GM06990 (cell line): ENCODE data around the gene LMF2.

Experiments
- DNase-seq: peaks from one replicate; pipeline ENCODE4 v3.0.0-alpha.2; 2011; ENCODE audit not compliant: insufficient read length; ENCODE audit errors: extremely low read depth
- H3K27me3 ChIP-seq: replicated peaks from 2 replicates; pipeline ENCODE4 v1.6.0; 2011; ENCODE audit warnings: low read length; ENCODE audit not compliant: control insufficient read depth, insufficient read depth
- H3K36me3 ChIP-seq: 2 replicates; pipeline ENCODE4 v1.5.1; 2011; ENCODE audit warnings: low read length; ENCODE audit not compliant: control insufficient read depth, insufficient read depth
- H3K4me3 ChIP-seq: replicated peaks from 2 replicates; pipeline ENCODE4 v1.5.1; 2011; ENCODE audit warnings: low read depth, mild to moderate bottlenecking, control low read depth, low read length
- TF ChIP-seq, protein P1 (sequence below): IDR thresholded peaks from 2 replicates; pipeline ENCODE4 v1.5.1; 2011; ENCODE audit warnings: low read length, control low read depth, mild to moderate bottlenecking, inconsistent platforms; ENCODE audit not compliant: insufficient read depth, poor library complexity, severe bottlenecking

The LMF2 gene

DNA sequence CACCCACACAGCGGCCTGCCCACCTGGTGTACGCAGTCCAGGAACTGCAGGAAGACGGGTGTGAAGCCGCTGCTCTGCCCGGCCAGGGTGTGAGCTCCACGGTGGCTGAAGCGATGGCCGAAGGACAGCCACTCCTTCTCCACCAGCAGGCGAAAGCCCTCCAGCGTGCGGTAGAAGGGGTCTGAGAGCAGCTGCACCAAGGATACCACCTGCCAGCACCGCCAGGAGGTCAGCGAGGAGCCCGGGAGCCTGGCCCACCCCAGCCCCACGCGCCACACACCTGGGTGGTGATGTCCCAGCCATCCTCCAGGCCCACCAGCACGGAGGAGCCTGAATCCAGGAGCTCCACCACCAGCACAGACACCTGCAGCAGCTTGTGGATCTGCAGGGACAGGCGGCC is 52.3 kb downstream of the LMF2 start:
- H3K27me3 ChIP-seq = no peaks in the 10 kb centered on the region
- no peak for DNase-seq
- TF ChIP-seq, protein P1, sequence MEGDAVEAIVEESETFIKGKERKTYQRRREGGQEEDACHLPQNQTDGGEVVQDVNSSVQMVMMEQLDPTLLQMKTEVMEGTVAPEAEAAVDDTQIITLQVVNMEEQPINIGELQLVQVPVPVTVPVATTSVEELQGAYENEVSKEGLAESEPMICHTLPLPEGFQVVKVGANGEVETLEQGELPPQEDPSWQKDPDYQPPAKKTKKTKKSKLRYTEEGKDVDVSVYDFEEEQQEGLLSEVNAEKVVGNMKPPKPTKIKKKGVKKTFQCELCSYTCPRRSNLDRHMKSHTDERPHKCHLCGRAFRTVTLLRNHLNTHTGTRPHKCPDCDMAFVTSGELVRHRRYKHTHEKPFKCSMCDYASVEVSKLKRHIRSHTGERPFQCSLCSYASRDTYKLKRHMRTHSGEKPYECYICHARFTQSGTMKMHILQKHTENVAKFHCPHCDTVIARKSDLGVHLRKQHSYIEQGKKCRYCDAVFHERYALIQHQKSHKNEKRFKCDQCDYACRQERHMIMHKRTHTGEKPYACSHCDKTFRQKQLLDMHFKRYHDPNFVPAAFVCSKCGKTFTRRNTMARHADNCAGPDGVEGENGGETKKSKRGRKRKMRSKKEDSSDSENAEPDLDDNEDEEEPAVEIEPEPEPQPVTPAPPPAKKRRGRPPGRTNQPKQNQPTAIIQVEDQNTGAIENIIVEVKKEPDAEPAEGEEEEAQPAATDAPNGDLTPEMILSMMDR = no peak
- peaks cover 45% of the 10 kb centered on the region for H3K36me3 ChIP-seq
- H3K4me3 ChIP-seq = no peak overlapping the region

DNA sequence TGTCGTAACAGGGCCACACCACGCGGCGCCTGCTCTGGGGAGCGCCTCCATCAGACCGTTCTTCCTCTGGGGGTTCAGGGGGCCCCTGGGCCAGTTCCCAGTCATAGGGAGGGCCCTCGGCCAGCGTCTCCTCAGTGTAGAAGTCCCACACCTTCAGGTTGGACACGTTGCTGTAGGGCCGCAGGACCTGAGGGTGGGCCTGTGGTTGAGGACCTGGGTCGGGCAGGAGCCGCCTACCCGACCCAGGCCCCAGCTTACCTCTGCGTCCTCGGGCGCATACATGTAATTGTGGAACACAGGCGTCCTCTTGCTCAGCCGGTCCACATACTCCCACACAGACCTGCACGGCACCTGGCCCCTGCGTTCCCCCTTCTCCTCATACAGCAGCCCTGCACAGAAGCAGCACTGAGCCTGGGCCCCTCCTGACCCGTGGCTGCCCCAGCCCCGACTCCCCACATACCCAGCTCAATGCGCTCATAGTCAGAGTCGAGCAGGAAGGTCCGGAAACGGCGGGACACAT is 52.9 kb downstream of the LMF2 start:
- no peak for DNase-seq
- Histone ChIP-seq H3K36me3 (peaks cover 44% of the 10 kb centered on the region), H3K4me3 (no peak overlapping the region), H3K27me3 (no peaks in the 10 kb centered on the region)
- TF ChIP-seq, protein P1 = no peak
